IMR-90 (cell line): ENCODE measurements around the gene IFNW1. TPM values are rescaled to one million over a fixed set of nuclear protein-coding genes. Genes with fewer than 3 reads are reported as not detected.

Source experiments
- ATAC-seq: fragments of 200-7000 bp; cut with Tn5 transposase; 2 replicates; pipeline ENCODE4 v1.9.1; 2020; ENCODE audit warnings: low read depth, mild to moderate bottlenecking, moderate library complexity
- BruUV-seq: library from RNA; stranded (reverse); fragments of 400-500 nt; replicated peaks from 2 replicates; lab custom pipeline; 2021; lab: Mats Ljungman, UMichigan
- CTCF ChIA-PET: fragments of 300-600 bp; formaldehyde crosslinking; extraction: SDS; loops from one replicate; lab custom pipeline; 2021; ENCODE audit warnings: antibody characterized with exemption; lab: Yijun Ruan, JAX
- POLR2A ChIA-PET: fragments of 300-600 bp; sonication (Branson Sonifier 250); formaldehyde crosslinking; loops from one replicate; lab custom pipeline; 2022; ENCODE audit warnings: antibody characterized with exemption; ENCODE audit not compliant: unreplicated experiment; lab: Charles Lee
- DNase-seq: peaks from one replicate; pipeline ENCODE4 v3.0.0; 2013
- H2AFZ ChIP-seq: replicated peaks from 2 replicates; pipeline ENCODE3; 2013; ENCODE audit warnings: low read length, mild to moderate bottlenecking; ENCODE audit not compliant: poor library complexity
- H2AK5ac ChIP-seq: 2 replicates; pipeline ENCODE4 v1.6.1; 2013; ENCODE audit warnings: low read depth, low read length, inconsistent platforms
- H2AK9ac ChIP-seq: replicated peaks from 2 replicates; pipeline ENCODE3; 2013; ENCODE audit warnings: mild to moderate bottlenecking, low read depth, low read length, moderate library complexity; ENCODE audit not compliant: poor library complexity
- H2BK120ac ChIP-seq: 2 replicates; pipeline ENCODE4 v1.6.1; 2013; ENCODE audit warnings: low read depth, low read length, inconsistent platforms
- H2BK15ac ChIP-seq: 3 replicates; pipeline ENCODE4 v1.6.1; 2013; ENCODE audit warnings: low read depth, low read length, inconsistent platforms
- H2BK20ac ChIP-seq: 2 replicates; pipeline ENCODE4 v1.6.1; 2013; ENCODE audit warnings: low read depth, mild to moderate bottlenecking, inconsistent platforms, low read length, moderate library complexity
- H2BK5ac ChIP-seq: 2 replicates; pipeline ENCODE4 v1.6.1; 2013; ENCODE audit warnings: mild to moderate bottlenecking, low read depth, low read length, inconsistent platforms; ENCODE audit not compliant: poor library complexity, severe bottlenecking
- H3K14ac ChIP-seq: replicated peaks from 2 replicates; pipeline ENCODE4 v1.6.1; 2013; ENCODE audit warnings: low read depth, low read length, inconsistent platforms
- H3K18ac ChIP-seq: 2 replicates; pipeline ENCODE4 v1.6.1; 2013; ENCODE audit warnings: low read depth, low read length, control low read depth
- H3K23ac ChIP-seq: 2 replicates; pipeline ENCODE4 v1.6.1; 2013; ENCODE audit warnings: low read depth, low read length, inconsistent platforms
- H3K27ac ChIP-seq: 2 replicates; pipeline ENCODE4 v1.5.1; 2013; ENCODE audit warnings: mild to moderate bottlenecking, control low read depth, low read length; ENCODE audit not compliant: insufficient read depth
- H3K27me3 ChIP-seq: 2 replicates; pipeline ENCODE4 v1.6.1; 2013; ENCODE audit warnings: low read length; ENCODE audit not compliant: control insufficient read depth, insufficient read depth
- H3K36me3 ChIP-seq: 2 replicates; pipeline ENCODE4 v1.6.1; 2013; ENCODE audit warnings: low read length, mixed read lengths; ENCODE audit not compliant: control insufficient read depth, insufficient read depth
- H3K4ac ChIP-seq: 2 replicates; pipeline ENCODE4 v1.6.1; 2013; ENCODE audit warnings: low read depth, low read length, inconsistent platforms
- H3K4me1 ChIP-seq: 2 replicates; pipeline ENCODE4 v1.6.1; 2013; ENCODE audit warnings: low read length, mixed read lengths; ENCODE audit not compliant: control insufficient read depth, insufficient read depth
- H3K4me2 ChIP-seq: 2 replicates; pipeline ENCODE4 v1.6.1; 2013; ENCODE audit warnings: low read depth, mild to moderate bottlenecking, control low read depth, low read length, moderate library complexity
- H3K4me3 ChIP-seq: 2 replicates; pipeline ENCODE4 v1.5.1; 2013; ENCODE audit warnings: low read depth, mild to moderate bottlenecking, control low read depth, low read length, moderate library complexity; ENCODE audit not compliant: insufficient read depth
- H3K56ac ChIP-seq: 2 replicates; pipeline ENCODE4 v1.6.1; 2013; ENCODE audit warnings: low read length, inconsistent platforms; ENCODE audit not compliant: insufficient read depth; ENCODE audit errors: extremely low read depth
- H3K79me1 ChIP-seq, 2 experiments: 2 replicates each; pipeline ENCODE4 v1.6.1; 2013; ENCODE audit warnings: low read length in 2 of 2, inconsistent platforms in 1 of 2, low read depth in 1 of 2
- H3K9ac ChIP-seq: 2 replicates; pipeline ENCODE4 v1.6.1; 2013; ENCODE audit warnings: low read depth, low read length, control low read depth
- H3K9me1 ChIP-seq: 2 replicates; pipeline ENCODE4 v1.6.1; 2013; ENCODE audit warnings: low read length, inconsistent platforms; ENCODE audit not compliant: insufficient read depth
- H3K9me3 ChIP-seq: 2 replicates; pipeline ENCODE4 v1.6.1; 2013; ENCODE audit warnings: low read length; ENCODE audit not compliant: control insufficient read depth, insufficient read depth
- H4K20me1 ChIP-seq: 2 replicates; pipeline ENCODE4 v1.6.1; 2013; ENCODE audit warnings: low read length, inconsistent platforms; ENCODE audit not compliant: insufficient read depth
- H4K5ac ChIP-seq: 2 replicates; pipeline ENCODE4 v1.6.1; 2013; ENCODE audit warnings: mild to moderate bottlenecking, low read depth, low read length, control low read depth
- H4K8ac ChIP-seq, 2 experiments: 2 replicates each; pipeline ENCODE4 v1.6.1; 2013; ENCODE audit warnings: low read depth in 2 of 2, low read length in 2 of 2, control low read depth in 1 of 2, inconsistent platforms in 1 of 2
- H4K91ac ChIP-seq: 2 replicates; pipeline ENCODE4 v1.6.1; 2013; ENCODE audit warnings: low read depth, low read length, inconsistent platforms; ENCODE audit not compliant: insufficient read depth
- BHLHE40 ChIP-seq: fragments of 150-350 bp; IDR thresholded peaks from 2 replicates; pipeline ENCODE4 v1.6.1; 2016; ENCODE audit warnings: mild to moderate bottlenecking, low read depth, low read length
- CHD1 ChIP-seq: IDR thresholded peaks from 2 replicates; pipeline ENCODE4 v1.6.1; 2012; ENCODE audit warnings: low read depth, low read length, improper control_type of control experiment
- CTCF ChIP-seq: conservative IDR thresholded peaks from 2 replicates; pipeline ENCODE4 v1.5.1; 2012; ENCODE audit warnings: mild to moderate bottlenecking, low read depth, low read length, improper control_type of control experiment
- ELK1 ChIP-seq: fragments of 150-350 bp; IDR thresholded peaks from 2 replicates; pipeline ENCODE4 v1.6.1; 2016; ENCODE audit warnings: low read depth, mild to moderate bottlenecking, low read length, moderate library complexity, borderline replicate concordance
- FOS ChIP-seq: fragments of 150-350 bp; IDR thresholded peaks from 2 replicates; pipeline ENCODE4 v1.6.1; 2016; ENCODE audit warnings: low read depth, low read length
- MAFK ChIP-seq: IDR thresholded peaks from 2 replicates; pipeline ENCODE4 v1.6.1; 2012; ENCODE audit warnings: low read depth, low read length, improper control_type of control experiment
- MAZ ChIP-seq: IDR thresholded peaks from 2 replicates; pipeline ENCODE4 v1.6.1; 2012; ENCODE audit warnings: low read depth, mild to moderate bottlenecking, low read length, improper control_type of control experiment, moderate library complexity, borderline replicate concordance
- MXI1 ChIP-seq: IDR thresholded peaks from 2 replicates; pipeline ENCODE4 v1.6.1; 2012; ENCODE audit warnings: low read depth, mild to moderate bottlenecking, low read length, moderate library complexity, borderline replicate concordance
- NFE2L2 ChIP-seq: fragments of 150-350 bp; IDR thresholded peaks from 2 replicates; pipeline ENCODE4 v1.6.1; 2016; ENCODE audit warnings: low read depth, mild to moderate bottlenecking, low read length
- POLR2A ChIP-seq: IDR thresholded peaks from 2 replicates; pipeline ENCODE4 v1.6.1; 2012; ENCODE audit warnings: mild to moderate bottlenecking, low read depth, low read length
- RAD21 ChIP-seq: IDR thresholded peaks from 2 replicates; pipeline ENCODE4 v1.6.1; 2012; ENCODE audit warnings: low read length, improper control_type of control experiment
- RCOR1 ChIP-seq: IDR thresholded peaks from 2 replicates; pipeline ENCODE4 v1.6.1; 2012; ENCODE audit warnings: mild to moderate bottlenecking, low read length, improper control_type of control experiment; ENCODE audit not compliant: insufficient replicate concordance
- RFX5 ChIP-seq: IDR thresholded peaks from 2 replicates; pipeline ENCODE4 v1.8.0; 2012; ENCODE audit warnings: low read depth, mild to moderate bottlenecking, low read length, moderate library complexity
- SMC3 ChIP-seq: fragments of 150-350 bp; IDR thresholded peaks from 2 replicates; pipeline ENCODE4 v1.6.1; 2016; ENCODE audit warnings: low read depth, mild to moderate bottlenecking, antibody characterized with exemption, low read length, moderate library complexity
- USF2 ChIP-seq: fragments of 150-350 bp; IDR thresholded peaks from 2 replicates; pipeline ENCODE4 v1.6.1; 2017; ENCODE audit warnings: mild to moderate bottlenecking, antibody characterized with exemption, low read length, low read depth
- WGBS, 2 experiments: methylation state at CpG; one replicate each; pipeline versions ENCODE4 v1.1.5 to v1.1.7; 2013; ENCODE audit warnings: missing lambda C conversion rate in 2 of 2; ENCODE audit not compliant: insufficient read length in 1 of 2; ENCODE audit errors: extremely low coverage in 2 of 2; 5-methylcytosine and 5-hydroxymethylcytosine counted together
- dilution Hi-C: fragments of 300-500 bp; cut with HindIII; formaldehyde crosslinking; loops from one replicate; pipeline ENCODE4 v1.14.3; 2018; ENCODE audit warnings: low sequenced_read_pairs; ENCODE audit not compliant: unreplicated experiment
- in situ Hi-C: fragments of 300-500 bp; cut with MboI; formaldehyde crosslinking; loops from 3 replicates; pipeline ENCODE4 v1.14.3; 2019; ENCODE audit warnings: low sequenced_read_pairs, inconsistent platforms, mixed read lengths
- intact Hi-C: fragments of 100-400 bp; cut with micrococcal nuclease; formaldehyde crosslinking; loops from 2 replicates; pipeline ENCODE4 v1.10.0; 2022
- polyA plus RNA-seq, 3 experiments: library from polyadenylated mRNA; depleted of rRNA; stranded (reverse); fragments of >200 nt; gene quantifications; 2 replicates each; pipeline ENCODE4 v1.2.3, GENCODE V29; 2012; ENCODE audit warnings: low replicate concordance in 1 of 3
- total RNA-seq: library from RNA; depleted of rRNA; stranded (reverse); fragments of >200 nt; gene quantifications from 2 replicates; pipeline ENCODE4 v1.2.3, GENCODE V29; 2012

The IFNW1 gene
- total and polyA plus RNA-seq, 2 of the 4 experiments (the other 2 are of a cell fraction) = not detected

GRCh38 chr9:21165516-21165915 lies 23.9 kb upstream of the IFNW1 start:
- Histone ChIP-seq H4K8ac (no peak overlapping the region), H4K91ac (no peak overlapping the region), H2AK9ac (no peak overlapping the region), H3K4me3 (no peak overlapping the region), H2BK20ac (no peak overlapping the region), H2BK120ac (no peak overlapping the region), H3K23ac (no peak overlapping the region), H2BK5ac (no peak overlapping the region), H3K27ac (no peak overlapping the region), H3K4me2 (no peak overlapping the region), H2BK15ac (no peak overlapping the region), H3K9me1 (no peaks in the 10 kb centered on the region), H2AFZ (no peak overlapping the region), H3K56ac (no peak overlapping the region), H3K4ac (no peak overlapping the region), H3K9me3 (no peaks in the 10 kb centered on the region), H3K27me3 (no peaks in the 10 kb centered on the region), H4K5ac (no peak overlapping the region), H3K79me1 (no peaks in the 10 kb centered on the region), H2AK5ac (no peak overlapping the region), H3K18ac (no peak overlapping the region), H4K20me1 (no peaks in the 10 kb centered on the region), H3K36me3 (no peaks in the 10 kb centered on the region), H3K4me1 (no peaks in the 10 kb centered on the region), H3K9ac (no peak overlapping the region), H3K14ac (no peak overlapping the region)
- in situ Hi-C loops = no loop called here
- TF ChIP-seq BHLHE40 = no peak
- no peak for TF ChIP-seq SMC3
- no peak for TF ChIP-seq RCOR1
- TF ChIP-seq MXI1 = no peak
- TF ChIP-seq POLR2A = no peak
- TF ChIP-seq ELK1 = no peak
- TF ChIP-seq RFX5 = no peak
- no peak for TF ChIP-seq USF2
- TF ChIP-seq MAZ = no peak
- no peak for TF ChIP-seq RAD21
- no peak for TF ChIP-seq FOS
- TF ChIP-seq MAFK = no peak
- no peak for TF ChIP-seq CTCF
- TF ChIP-seq CHD1 = no peak
- TF ChIP-seq NFE2L2 = no peak
- CTCF ChIA-PET = no interaction called here
- dilution Hi-C loops = no loop called here
- POLR2A ChIA-PET = no interaction called here
- DNase-seq (no peak), ATAC-seq (no peak)
- intact Hi-C loops = no loop called here
- BruUV-seq = no TSS peak
- no CpG with 5 or more reads among the region's 1 CpG for WGBS, 2 experiments
